C4-2B (cell line): ENCODE data around the gene ADCY10.

Source experiments
- CTCF ChIP-seq: fragments of 450-650 bp; conservative IDR thresholded peaks from 2 replicates; pipeline ENCODE4 v1.5.1; 2017; ENCODE audit warnings: mild to moderate bottlenecking
- ZFX ChIP-seq: fragments of 450-650 bp; IDR thresholded peaks from 2 replicates; pipeline ENCODE4 v1.6.1; 2017

- TF ChIP-seq ZFX, result no peak
- no peak for TF ChIP-seq CTCF
Measured at GRCh38 chr1:167820684-167821355, 93.1 kb downstream of the ADCY10 start.
